Stimulated activated CD4-positive, alpha-beta T cell treated with anti-CD3 and anti-CD28 coated beads, TNF-alpha, amount 100 ng/mL, for 48 hours (primary cell): ENCODE results near the gene SLC29A3.
"Not testable (repeated sequence)": the region's sequence is repeated elsewhere in the genome, so short reads cannot be mapped to it uniquely, and the experiment has no call there.

Experiments
- DNase-seq, 3 donors: peaks; one replicate each; pipeline ENCODE4 v3.0.0-alpha.2; 2020; ENCODE audit warnings: low read depth in 3 of 3

Gene SLC29A3

DNA sequence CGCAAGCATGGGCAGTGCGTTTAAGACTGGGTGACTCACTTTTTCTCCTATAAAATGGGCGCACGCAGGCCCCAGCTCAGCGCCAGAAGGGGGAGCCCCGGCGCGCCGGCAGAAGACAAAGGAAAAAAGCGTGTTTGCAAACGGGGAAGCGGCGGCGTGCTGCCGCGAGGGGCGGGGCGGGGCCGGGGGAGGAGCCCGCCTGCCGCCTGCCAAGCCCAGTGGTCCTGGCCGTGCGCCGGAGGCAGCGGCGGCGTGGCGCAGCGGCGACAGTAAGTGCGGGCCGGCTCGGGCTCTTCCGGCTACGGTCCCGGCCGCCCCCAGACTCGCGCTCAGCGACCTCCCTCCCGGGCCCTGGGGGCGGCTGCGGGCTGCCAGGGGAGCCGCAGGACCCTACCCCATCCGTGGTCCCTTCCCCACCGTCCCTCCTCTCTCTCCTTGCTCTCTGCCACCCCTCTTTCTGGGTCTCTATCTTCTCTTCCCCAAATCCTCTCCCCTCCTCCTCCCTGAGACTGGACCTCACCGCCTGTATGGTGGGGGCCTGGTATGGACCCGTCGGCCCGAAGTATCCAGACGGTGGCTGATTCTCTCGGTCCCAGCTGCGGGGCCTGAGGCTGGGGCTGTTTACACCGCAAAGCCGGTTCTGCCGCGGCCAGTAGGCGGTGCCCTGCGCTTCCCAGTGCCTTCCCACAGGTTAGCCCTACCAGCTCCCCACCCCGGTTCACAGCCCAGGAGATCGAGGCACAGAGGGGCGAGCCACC lies at the start of gene SLC29A3:
SLC29A3 (plus strand) TSS at position 218 of the 758 bp plus-strand sequence; CDS start at position 269, 51 bp downstream.
- DNase-seq, result peak; percentile 73 to 79 (median 78)

- no peak for DNase-seq
Measured at GRCh38 chr10:71269301-71270288, 49.5 kb upstream of the SLC29A3 start.

- peak in 1 of 3 donors; percentile 33 for DNase-seq
Measured at GRCh38 chr10:71270301-71271220, 48.5 kb upstream of the SLC29A3 start.

GRCh38 chr10:71271662-71272055 lies 47.4 kb upstream of the SLC29A3 start:
- DNase-seq, result no peak

DNA sequence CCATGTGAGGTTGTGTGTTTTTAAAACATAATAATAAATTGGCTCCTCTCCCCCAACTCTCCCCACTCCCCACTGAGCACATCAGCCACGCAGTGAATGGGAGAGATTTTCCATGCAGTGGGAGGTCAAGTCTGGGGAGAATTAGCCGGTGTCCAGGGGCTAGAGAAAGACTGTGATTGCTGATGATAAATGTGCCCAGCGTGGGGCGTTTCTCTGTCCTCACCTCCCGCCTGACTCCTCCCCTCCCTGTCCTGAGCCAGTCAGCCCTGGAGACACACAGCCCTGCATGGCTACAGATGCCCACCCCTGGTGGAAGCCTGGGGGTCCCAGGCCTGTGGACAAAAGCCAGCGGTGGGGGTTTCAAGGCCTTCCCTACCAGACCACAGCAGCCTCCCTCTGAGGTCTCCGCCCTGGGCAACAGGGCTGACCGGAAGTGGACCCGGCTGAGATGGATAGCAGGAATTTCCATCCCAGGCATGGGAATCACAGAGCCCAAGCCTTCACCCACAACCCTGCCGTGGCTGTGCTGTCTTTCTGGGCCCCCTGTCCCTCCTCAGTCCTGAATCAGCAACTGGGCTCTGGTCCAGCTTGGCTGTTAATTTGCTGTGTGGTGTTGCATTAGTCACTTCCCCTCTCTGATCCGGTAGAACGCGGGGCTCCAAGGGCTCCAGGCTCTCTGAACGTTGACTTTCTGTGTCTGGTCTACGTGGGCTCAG lies 46.8 kb upstream of the SLC29A3 start:
- DNase-seq, result no peak

DNA sequence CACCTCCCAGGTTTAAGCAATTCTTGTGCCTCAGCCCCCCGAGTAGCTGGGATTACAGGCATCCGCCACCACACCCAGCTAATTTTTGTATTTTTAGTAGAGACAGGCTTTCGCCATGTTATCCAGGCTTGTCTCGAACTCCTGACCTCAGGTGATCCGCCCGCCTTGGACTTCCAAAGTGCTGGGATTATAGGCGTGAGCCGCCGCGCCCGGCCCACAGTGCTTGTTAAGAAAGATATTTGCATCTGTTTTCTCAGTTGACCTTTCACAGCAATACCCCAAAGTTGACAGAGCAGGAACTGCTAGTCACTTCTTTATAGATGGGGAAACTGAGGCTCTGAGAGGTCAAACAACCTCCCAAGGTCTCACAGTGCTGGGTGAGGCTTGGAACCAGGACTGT lies 46.1 kb upstream of the SLC29A3 start:
- not testable (repeated sequence) for DNase-seq

- DNase-seq, result no peak
Measured at GRCh38 chr10:71273506-71273905, 45.6 kb upstream of the SLC29A3 start.

GRCh38 chr10:71274901-71275796 lies 43.9 kb upstream of the SLC29A3 start:
- no peak for DNase-seq

- DNase-seq, result no peak
Measured at GRCh38 chr10:71276873-71277272, 42.2 kb upstream of the SLC29A3 start.

- no peak for DNase-seq
Measured at GRCh38 chr10:71277914-71278665, 41.0 kb upstream of the SLC29A3 start.

DNA sequence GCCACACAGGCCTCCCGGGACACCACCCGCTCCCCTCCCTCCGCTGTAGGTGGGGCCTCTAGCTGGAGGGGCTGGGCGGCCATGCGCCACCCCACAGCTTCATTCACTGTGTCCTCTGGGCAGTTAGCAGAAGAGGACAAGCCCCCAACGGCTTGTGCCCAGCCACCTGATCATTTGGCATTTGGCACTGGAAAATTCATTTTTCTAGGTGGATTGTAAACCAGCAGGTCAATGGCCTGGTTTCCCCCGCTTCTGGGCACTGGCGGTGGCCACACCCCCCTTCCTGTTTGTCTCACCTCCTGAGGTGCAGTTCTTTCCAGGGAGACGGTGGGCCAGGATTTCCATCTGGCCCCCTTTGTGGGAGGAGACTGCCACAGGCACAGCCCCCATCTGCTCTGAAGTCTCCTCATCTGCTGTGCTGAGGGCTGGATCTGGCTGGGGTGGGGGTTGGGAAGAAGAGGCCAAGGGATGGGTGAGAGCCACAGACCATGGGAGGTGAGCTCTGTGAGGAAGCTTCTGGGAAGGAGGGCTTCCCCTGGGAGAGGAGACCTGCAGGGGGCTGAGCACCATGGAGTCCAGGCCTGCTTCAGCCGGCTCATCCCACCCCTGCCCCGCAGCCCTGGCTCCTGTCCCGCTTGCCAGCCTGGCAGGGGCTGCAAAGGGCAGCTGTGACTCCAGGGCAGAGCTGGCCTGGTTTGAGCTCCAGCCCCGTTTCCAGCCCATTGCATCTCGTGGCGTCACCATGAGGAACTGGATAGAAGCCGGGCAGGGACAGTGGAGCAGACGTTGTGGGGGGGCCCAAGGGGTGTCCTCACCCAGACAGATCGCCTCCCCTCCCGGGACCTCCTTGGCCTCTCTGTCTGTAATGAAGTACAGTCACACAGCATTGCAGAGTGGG lies 40.1 kb upstream of the SLC29A3 start:
- no peak for DNase-seq

- no peak for DNase-seq
Measured at GRCh38 chr10:71279590-71280170, 39.4 kb upstream of the SLC29A3 start.

- DNase-seq, result no peak
Measured at GRCh38 chr10:71280216-71280615, 38.8 kb upstream of the SLC29A3 start.

DNA sequence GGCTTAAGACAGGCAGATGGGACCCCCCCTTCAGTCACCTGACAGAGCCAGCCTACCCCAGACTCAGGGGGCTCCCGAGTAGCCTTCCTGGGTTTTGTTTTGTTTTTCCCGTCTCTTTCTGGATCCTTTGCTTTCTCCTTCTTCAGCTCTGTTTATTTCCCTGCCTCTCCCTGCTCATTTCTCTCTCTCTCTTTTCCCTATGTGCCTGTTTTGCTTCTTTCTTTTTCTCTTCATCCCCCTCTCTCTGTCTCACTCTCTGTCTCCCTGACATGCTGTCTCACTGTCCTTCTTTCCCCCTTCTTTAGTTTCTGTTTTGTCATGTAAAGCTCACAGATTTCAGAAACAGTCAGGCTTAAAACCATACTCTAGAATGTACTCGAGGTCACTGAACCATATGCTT lies 38.2 kb upstream of the SLC29A3 start:
- no peak for DNase-seq

DNA sequence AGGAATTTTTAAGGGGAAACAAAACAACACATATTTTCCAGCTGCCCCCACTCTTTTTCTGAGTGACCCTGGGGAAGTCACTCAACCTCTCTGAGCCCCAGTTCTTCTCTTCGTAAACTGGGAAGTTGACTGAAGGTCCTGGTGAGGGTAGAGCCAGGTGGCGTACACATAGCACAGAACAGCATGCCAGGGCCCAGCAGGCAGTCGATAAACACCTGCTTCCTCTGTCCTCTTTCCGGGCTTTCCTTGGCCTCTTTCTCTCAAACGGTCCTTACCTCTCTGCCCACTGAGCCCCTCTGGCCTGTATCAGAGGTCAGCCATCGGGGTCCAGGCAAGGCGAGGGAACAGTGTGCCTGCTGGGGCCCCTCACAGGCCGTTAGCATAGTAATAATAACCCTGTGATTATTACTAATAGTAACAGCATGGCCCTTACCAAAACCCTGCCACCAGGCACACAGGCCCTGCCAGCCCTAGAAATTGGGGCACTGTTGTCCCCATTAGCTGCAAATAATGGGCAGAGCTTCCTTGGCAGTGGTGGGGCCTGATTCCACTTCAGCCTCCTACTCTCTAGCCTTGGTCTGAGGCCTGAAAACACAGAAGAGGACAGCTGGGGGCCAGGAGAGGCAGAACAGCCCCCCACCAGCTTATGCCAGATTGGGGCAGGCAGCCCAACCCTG lies 37.3 kb upstream of the SLC29A3 start:
- no peak for DNase-seq

DNA sequence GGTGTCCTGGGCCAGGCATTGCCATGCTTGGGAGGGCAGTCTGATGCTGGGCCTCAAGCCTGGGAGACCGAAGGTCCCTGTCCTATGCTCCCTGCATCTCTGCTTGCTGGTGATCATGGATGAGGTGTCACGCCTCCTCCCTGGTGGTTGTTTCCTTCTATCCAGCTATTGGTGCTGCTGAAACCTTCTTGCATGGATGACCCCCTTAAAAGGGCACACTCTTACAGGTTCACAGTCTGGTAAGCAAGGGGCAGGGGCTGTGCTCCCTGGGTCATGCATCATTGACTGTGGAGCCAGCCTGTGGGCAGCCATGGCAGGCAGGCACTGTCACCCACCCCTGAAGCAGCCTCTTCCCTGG lies 36.8 kb upstream of the SLC29A3 start:
- no peak for DNase-seq

DNA sequence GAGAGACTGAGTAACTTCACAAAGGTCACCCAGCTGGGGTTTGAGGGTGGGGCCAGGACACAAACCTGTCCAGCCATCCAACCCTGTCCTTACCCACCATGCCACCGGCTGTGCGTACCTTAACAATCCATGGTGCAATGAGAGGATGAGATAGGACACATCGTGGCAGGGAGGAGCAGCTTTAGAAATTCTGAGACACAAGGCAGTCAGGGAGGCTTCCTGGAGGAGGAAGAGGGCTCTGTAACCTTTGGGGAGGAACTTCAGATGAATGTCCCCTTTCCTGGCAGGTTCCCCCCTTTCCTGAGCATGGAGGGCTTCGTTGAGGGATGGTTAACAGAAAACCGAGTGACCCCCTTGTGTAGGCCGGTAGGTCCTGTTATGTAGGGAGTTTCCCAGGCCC lies 35.6 kb upstream of the SLC29A3 start:
- DNase-seq, result no peak
